ENCODE data around the gene CTNND2.
"Not testable (repeated sequence)": the region's sequence is repeated elsewhere in the genome, so short reads cannot be mapped to it uniquely, and the experiment has no call there.

Gene CTNND2

DNA sequence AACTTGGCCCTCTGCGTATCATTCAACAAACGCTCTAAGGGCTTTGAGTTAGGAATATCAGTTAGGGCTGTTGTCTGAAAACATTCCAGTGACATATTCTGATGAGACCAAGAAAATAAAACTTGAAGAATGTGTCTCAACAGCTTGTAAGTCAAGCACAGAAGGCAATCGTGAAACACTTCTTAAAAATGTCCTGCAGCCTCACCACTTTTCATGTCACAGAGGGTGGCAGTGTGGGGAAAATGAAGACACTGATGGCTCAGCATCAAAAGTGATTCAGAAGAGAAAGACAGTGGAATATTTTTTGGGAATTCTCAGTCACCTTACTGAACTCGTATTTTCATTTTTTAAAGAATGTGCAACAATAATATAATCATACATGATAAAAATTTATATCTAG, 247.3 kb downstream of the CTNND2 start:
- no peak for DNase-seq

DNA sequence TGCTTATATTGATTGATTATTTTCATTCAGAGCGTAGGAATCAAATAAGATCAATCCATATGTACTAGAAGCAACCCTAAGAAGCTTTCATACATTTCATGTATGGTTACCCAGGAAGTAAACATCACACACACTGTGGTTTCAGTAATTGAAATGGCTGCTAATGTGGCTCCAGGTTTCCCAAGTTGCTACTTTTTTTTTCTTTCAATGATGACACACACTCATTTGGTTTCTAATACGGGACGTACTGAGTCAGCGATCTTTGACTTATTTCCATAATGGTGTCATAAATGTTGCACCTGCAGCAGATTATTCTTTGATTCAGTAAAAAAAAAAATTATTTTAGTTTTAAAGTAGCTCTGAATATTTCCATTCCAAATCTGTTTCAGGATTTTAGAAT, 248.6 kb downstream of the CTNND2 start:
- DNase-seq: no peak

DNA sequence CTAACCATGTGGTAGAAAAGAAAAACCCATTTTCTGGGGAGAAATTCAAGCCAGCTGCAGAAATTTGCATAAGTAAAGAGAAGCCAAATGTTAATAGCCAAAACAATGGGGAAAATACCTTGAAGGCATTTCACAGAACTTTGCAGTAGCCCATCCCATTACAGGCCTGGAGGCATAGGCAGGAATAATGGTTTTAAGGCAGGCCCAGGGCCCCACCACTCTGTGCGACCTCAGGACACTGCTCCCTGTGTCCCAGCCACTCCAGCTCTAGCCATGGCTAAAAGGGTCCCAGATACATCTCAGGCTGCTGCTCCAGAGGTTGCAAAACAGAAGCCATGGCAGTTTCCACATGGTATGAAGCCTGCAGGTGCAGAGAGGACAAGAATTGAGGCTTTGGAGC, 253.3 kb downstream of the CTNND2 start:
- DNase-seq: no peak

DNA sequence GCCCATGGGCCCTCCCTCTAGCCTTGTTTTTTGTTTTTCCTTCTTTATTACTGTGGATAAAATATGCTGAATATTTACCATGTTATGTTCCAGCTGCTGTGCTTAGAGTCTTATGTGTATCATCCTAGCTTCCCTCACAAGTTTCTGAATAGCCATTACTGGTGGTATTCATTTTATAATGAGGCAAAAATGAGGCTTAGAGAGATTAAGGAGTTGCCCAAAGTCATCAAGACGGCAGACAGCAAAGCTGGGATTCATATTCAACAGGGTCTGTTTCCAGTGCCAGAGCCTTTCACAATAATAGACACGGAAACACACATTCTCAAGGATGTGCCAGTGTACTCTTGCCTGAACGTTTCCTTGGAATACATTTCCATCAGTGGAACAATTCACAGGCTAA, 258.1 kb downstream of the CTNND2 start:
- DNase-seq: no peak

DNA sequence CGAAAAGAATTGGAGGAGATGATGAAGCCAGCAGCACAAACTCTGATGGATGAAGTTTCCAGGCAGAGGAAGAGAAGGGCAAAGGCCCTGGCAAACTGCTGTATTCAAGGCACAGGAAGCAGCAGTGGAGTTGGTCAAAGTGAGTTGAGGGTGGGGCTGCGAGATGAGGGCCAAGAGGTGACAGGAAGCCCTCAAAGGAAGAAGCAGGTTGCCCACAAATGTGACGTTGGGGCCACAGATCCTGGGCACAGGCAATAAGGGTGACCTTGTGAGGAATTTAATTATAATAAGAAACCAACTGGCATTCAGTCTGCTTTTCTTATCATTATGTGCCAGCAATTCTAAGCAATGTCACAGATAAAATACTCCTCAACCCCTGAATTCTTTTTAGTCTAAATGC, 261.8 kb downstream of the CTNND2 start:
- no peak for DNase-seq

DNA sequence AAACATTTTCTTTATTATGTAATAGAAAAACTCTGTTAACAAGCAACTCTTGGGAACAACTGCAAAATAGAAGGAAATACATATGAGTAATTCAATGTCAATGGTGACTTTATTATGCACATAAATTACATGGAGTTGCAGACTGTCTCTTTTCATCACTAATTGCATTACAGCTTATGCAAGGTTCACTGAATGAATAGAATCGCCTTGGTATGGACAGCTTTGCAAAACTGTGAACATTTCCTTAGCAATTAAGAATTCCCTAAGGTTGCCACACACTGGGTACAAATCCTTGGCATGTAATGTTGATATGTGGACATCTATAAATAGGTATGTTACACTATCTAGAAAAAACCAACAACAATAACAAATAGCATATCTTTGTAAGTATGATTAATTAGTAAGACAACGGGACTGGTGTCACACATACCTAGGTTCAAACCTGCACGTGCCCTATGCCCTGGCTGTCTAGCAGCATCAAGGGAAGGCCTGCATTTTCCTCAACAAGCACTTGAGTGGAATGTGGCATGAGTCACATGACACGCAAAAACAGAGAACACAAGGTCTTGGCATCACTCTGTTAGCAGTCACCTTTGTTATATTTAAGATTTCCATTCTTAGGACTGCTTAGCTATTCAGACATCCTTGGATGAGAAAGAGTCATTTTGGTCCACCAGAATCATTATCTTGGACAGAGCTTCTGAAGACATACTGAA, 263.9 kb downstream of the CTNND2 start:
- DNase-seq: no peak

DNA sequence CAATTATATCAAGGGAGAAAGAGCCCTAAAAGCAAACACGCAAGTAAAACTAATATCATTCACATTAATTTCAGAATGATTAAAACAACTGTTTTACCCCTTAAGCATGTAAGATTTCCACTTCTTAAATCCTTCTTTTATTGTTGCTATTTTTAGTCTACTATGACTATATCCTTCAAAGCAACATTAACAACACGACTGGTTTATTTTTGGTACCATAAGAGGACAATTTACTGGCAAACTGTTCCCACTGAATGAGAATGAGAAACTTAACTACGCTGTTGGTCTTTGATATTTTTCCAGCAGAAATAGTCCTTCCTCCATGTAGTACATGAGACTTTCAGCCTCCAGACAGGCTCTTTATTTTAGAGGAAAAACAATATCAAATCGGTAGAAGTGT, 281.5 kb downstream of the CTNND2 start:
- DNase-seq: no peak

DNA sequence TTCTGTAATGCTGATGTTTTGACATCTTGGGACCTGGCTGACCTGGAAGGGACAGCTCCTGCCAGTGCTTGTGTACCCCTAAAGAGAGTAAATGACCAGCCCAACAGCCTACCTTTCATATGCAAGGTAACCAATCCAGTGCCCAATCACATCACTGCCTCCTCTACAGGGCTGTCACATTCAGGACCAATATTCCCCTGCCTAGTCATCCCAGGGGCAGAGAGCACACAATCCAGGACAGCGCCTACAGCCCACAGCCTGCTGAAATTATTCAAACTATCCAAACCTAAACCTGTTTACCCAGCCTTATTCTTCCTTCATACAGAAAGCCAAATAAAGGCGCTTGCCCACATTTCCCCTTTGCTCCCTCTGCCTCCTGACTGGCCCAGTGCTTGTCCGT, 284.1 kb downstream of the CTNND2 start:
- no peak for DNase-seq

DNA sequence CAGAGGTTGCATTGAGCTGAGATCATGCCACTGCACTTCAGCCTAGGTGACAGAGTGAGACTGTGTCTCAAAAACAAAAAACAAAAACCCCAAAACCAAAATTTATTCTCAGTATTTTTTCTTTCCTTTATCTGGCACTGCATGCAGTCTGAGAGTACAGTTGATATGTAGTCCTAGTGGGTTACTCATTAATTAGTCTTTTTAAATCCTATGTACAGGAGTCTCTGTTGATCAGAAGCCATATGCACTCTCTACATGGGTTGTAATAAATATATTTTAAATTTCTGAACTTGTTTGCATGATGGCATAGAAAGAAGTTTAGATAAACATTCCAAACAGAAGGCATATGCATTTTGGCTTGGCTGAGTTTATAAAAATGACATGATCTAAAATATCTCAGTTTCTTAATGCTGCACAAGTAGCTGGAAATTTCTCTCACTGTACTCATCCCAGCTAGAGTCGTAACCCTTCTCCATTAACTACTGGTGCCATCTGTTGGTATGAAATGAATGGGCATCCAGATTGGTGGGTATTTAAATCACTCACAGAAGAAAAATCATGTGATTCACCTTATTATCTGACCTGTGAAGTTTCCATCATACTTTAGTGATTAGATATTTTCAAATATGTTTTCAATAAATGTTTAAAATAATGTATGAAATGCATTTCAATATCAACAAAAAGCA, 284.8 kb downstream of the CTNND2 start:
- peak in 1 of 2 donors; percentile 78 for DNase-seq

DNA sequence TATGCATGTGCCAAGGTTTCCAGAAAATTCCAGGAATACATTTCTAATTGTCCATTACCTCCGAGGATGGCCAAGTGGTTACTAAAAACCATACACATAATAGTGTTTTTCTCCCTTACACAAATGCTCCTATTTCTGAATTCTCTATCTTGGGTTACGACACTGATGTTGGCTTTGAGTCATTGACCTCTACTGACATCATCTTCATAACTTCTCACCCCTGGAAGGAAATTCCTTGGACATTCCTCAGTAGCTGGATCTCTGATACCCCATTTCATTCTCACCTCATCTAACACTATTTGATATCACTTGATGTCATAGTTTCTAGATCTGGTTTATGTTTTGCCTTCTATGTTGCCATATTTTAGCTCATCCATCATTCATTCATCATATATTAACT, 287.2 kb downstream of the CTNND2 start:
- DNase-seq: no peak

DNA sequence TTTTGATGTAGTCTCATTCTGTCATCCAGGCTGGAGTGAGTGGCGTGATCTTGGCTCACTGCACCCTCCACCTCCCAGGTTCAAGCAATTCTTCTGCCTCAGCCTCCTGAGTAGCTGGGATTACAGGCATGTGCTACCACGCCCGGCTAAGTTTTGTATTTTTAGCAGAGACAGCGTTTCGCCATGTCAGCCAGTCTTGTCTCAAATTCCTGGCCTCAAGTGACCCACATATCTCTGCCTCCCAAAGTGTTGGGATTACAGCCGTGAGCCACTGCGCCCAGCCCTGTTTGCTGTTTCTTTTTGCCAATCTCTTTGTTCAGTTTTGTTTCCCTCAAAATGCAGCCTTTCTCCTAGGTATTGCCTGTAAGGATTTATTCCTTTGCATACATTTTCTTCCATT, 287.6 kb downstream of the CTNND2 start:
- DNase-seq: not testable (repeated sequence)

DNA sequence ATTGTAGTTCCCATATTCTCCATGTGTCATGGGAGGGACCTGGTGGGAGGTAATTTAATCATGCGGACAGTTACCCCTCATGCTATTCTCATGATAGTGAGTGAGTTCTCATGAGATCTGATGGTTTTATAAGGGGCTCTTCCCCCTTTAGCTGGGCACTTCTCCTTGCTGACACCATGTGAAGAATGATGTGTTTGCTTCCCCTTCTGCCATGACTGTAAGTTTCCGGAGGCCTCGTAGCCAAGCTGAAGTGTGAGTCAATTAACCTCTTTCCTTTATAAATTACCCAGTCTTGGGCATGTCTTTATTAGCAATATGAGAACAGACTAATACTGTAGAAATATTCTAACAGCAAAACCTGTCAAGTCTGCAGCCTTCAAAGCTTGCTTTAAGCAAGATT, 293.2 kb downstream of the CTNND2 start:
- DNase-seq: no peak

DNA sequence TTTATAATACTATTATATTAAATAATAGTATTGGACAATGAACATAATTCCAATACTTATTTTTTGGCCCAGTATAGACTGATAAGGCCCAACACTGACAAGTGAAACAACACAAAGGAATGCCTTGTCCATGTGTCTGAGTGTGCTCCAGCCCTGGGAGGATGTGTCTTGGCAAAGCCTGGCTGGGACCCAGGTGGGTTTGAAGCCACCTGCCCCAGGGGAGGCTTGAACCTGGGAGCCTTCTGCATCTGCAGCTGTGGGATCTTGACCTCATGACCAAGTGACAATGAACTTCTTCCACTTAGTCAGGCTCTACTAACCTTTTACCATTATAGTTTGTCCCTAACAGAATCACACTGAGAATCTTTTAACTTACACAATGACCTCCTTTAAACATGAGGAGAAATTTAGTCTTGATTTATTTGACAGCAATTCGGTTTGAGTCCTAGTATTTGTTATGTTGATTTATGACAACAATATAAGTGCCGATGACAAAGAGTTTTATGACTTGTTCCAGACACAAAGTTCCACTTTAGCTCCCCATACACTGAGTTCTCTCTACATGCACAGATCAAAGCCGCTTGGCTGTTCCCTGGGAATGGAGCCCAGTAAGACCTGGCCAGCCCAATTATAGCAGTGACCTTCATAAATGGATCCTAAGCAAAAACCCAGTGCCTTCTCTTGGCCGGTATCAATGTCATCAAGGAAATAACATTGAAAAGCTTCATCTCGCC, 294.5 kb downstream of the CTNND2 start:
- no peak for DNase-seq

DNA sequence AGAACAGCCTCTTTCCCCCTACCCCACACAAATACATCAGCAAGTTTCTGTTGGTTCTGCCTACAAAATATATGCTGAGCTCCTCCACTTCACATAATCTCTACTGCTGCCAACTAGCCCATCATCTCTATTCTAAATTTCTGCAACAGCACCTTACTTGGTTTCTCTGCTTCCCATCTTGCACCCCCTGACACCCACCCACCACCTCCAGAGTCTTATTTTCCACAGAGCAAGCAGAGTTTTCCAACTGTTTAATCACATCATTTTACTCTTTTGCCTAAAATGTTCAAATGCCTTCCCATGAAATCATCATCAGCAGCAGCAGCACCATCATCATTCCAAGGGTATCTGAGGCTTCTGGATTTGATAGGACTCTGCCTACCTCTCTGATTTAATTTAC, 295.7 kb downstream of the CTNND2 start:
- no peak for DNase-seq

DNA sequence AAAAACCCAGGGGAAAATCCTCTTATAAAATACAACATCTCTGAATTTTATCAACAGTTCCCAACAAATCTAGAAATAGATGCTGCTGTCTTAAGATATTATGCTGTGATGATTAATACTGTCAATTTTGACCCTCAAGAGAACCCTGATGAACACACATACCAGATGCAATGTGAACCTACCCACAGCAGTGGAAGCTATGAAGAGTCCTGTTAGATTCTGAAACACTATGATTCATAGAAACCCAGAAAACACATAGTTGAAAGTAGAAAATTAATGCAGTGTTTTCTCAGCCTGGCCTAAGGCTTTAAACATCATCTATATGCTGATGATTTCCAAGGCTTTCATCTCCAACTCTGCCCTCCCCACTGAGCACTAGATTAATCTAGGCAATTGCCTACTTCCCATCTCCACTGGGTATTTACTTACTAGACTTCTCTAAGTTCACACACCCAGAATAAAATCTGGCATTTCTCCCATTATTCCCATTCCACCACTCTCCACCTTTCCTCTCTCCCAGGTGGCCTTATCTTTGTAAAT, 296.2 kb downstream of the CTNND2 start:
- DNase-seq: no peak

DNA sequence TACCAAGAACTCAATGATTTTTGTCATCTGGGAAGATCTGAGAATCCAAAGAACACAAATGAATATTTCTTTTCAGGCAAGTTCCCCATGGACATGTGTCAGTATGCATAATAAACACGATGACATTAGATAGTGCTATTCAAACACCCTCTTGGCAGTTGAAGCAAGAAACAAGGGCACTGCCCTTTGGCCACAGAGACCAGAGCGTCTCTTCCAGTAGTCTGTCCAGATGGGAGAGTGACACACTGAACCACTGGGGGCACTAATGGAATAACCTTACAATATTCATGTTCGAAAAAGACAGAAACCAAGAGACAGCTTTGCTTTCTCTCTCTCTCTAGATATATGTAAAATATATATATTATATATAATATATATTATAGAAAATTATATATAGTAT, 301.9 kb downstream of the CTNND2 start:
- peak; percentile 52 to 85 for DNase-seq

DNA sequence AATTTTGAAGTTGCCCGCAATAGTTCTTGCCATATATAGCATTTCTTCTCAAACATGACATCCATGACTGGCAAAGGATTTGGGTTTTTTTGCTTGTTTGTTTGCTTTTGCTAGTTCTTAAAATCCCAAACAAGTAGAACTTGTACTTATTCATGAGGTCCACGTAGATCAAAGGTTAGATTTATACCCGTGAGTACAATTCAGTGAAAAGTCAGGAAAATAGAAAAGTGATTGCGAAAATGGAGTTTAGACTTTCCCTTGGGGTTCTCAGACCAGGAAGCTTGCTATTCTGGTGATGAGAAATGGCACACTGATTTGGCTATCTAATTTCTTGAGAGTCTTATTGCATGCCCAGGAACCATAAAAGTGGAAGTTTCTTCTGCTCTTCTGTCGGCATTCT, 304.7 kb downstream of the CTNND2 start:
- DNase-seq: no peak

DNA sequence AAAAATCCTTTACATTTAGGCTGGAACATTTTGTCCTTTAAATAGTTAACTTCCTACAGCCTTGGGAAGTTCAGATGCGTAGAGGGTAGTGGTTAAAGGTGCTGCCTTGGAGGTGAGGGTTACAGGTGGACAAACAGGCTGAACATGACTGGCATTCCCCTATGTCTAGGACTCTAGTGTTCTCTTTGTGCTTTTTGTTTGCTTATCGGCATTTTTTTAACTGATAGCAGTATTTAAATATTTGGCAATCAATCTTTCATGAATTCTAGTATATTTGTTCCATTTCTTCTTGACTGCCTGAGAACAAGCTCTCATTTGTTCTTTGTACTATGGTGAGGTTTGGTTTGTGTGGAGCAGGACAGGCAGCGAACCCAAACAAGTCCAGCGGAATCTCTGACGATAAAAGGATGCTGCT, 307.6 kb downstream of the CTNND2 start:
- no peak for DNase-seq

DNA sequence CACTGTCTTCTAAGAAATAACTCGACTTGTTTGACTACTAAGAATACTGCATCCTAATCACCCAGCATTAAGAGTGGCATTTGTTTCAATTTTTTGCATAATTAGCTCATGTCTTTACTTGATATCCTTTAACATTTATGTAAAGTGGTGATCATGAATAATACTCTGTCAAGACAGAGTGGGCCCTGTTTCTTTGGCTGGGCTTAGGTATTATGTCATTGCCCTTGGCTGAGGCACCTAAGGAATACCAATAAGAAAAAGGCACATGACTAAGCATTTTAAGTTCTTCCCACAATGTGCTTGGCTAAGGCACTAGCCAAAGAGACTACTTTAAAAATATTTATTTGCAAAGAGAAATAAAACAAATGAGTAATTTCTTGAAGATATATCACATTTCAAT, 308.1 kb downstream of the CTNND2 start:
- DNase-seq: peak; percentile 22 to 54

DNA sequence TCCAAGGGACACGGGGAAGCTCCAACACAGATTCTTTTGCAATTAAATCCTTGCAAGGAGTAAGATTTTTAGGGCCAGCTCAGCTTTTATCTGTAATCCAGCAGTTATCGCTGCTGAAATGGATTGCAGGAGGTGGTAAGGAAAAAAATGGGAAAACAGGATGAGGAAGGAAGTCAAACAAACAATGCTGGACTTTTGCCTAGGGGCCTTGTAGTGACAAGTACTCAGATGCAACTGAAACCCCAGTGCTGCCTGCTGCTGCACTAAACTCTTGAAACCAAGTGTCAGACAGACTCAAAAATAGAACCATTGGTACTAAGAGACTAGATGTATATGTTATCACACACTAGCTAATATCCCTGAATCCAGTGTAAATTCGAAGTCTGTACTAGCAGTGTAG, 309.2 kb downstream of the CTNND2 start:
- DNase-seq: peak; percentile 21 to 68

DNA sequence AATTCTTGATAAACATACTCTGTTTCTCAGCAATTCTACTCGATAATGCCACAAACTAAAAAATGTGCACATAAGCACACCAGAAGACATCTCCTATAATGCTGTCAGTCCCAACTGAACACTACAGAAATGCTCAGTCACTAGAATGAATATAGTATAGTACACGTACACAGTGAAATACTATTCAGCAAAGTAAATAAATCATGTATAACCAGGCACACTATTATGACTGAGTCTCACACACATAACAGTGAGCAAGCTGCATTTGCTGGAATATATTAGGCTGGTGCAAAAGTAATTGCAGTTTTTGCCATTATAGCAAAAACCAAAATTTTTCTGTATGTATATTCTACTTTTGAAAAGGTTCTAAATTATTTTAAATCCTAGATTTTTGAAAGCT, 310.2 kb downstream of the CTNND2 start:
- no peak for DNase-seq

DNA sequence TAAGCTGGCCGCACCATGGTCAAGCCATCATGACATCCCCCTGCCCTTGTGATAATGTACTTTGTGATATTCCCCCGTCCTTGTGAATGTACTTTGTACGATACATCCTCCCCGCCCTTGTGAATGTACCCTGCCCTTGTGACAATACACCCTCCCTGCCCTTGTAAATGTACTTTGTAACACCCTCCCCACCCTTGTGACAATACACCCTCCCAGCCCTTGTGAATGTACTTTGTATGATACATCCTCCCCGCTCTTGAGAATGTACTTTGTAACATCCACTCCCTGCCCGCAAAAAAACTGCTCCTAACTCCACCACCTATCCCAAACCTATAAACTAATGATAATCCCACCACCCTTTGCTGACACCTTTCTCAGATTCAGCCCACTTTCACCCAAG, 313.8 kb downstream of the CTNND2 start:
- no peak for DNase-seq

DNA sequence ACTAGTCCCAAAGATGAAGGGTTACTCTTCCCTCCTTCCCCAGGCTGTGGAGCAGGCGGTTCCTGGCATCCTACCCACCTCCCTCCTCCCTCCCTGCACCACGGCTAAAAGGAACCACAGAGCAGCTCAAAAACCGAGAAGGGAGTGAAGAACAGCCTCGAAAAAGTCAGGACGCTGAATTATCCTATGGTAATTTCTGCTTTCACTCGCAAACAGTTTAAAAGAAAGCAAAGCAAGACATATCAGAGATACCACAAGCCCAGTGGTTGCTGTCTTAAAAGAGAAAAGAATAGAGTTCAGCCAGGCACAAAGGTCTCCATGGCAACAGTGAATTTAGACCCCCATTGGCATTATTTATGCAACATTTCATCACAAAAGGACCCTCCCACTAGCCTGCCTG, 315.4 kb downstream of the CTNND2 start:
- peak; percentile 59 to 62 for DNase-seq

DNA sequence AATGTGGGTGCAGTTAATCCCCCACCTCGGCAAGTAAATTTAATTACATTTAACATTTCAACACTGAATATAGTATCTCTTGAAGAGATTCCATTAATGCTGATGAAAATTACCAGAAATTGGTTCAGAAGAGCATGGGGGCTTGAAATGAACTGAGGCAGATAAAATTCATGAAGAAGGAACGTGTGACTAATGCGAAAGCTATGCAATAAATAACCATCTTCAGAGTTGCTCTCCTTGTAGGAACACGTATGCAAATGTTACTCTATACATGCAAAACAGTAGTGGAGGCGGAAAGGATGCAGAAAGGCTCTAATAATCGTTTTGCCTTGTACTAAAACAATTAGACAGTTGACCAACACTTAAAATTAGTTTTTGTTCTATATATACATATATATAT, 320.2 kb downstream of the CTNND2 start:
- no peak for DNase-seq
